ENCODE measurements around the gene SNAP23. TPM values are rescaled to one million over a fixed set of nuclear protein-coding genes. Genes with fewer than 3 reads are reported as not detected.

SNAP23 gene
- polyA plus RNA-seq, 3 donors, result 104 to 198 (median 187) TPM

- Mint-ChIP-seq H3K4me1 (peaks cover 69% of the 10 kb centered on the region), H3K4me3 (peak overlapping the region; percentile 57 to 87)
- DNase-seq, result peak in 2 of 3 donors; percentile 65 to 75
Observed at GRCh38 chr15:42493679-42494078, 1.8 kb upstream of the SNAP23 start.

GRCh38 chr15:42494998-42495360 lies 455 bp upstream of the SNAP23 start:
- Mint-ChIP-seq H3K27ac (peak overlapping the region; percentile 88 to 99 (median 95)), H3K4me3 (peak overlapping the region; percentile 100), H3K27me3 (ENCODE audit: low read depth in 3 of 3) (peaks cover 0 to 4% (median 0%) of the 10 kb centered on the region in 3 donors), H3K36me3 (peaks cover 8 to 16% of the 10 kb centered on the region in 2 donors), H3K9me3 (no peaks in the 10 kb centered on the region), H3K4me1 (peaks cover 67% of the 10 kb centered on the region)
- Histone ChIP-seq H3K4me1 (ENCODE audit: control insufficient read depth in 1 of 2, insufficient read depth in 2 of 2, low read length in 2 of 2) (peaks cover 65 to 73% of the 10 kb centered on the region in 2 donors), H3K4me2 (replicated peaks; ENCODE audit: extremely low read depth, low read length, poor library complexity, severe bottlenecking) (peak overlapping the region; percentile 95), H3K36me3 (replicated peaks in 1 of 2; ENCODE audit: control insufficient read depth in 1 of 2, insufficient read depth in 2 of 2, low read length in 2 of 2) (peaks cover 2 to 8% of the 10 kb centered on the region in 2 donors), H3K9me3 (replicated peaks in 1 of 2; ENCODE audit: control insufficient read depth in 1 of 2, insufficient read depth in 1 of 2, low read length in 2 of 2) (no peaks in the 10 kb centered on the region), H3K4me3 (replicated peaks in 1 of 3; ENCODE audit: low read depth in 2 of 3, low read length in 3 of 3) (peak overlapping the region; percentile 93 to 98 (median 96)), H3K27me3 (ENCODE audit: control insufficient read depth in 2 of 2, insufficient read depth in 2 of 2, low read length in 2 of 2) (no peaks in the 10 kb centered on the region), H4K20me1 (ENCODE audit: insufficient read depth, low read length) (peaks cover 39% of the 10 kb centered on the region), H2AFZ (ENCODE audit: insufficient read depth, low read depth, low read length, poor library complexity, severe bottlenecking) (peak overlapping the region; percentile 90), H3K79me2 (ENCODE audit: insufficient read depth, low read length) (peaks cover 88% of the 10 kb centered on the region), H3K9ac (ENCODE audit: insufficient read depth, low read length, poor library complexity, severe bottlenecking) (peak overlapping the region; percentile 75), H3K27ac (ENCODE audit: low read depth in 1 of 2, low read length in 2 of 2) (peak overlapping the region; percentile 59 to 82)
- intact Hi-C loops (cut with micrococcal nuclease), result loop anchor here (2.0 to 10.0 kb wide), 3 partner anchors 54 to 430 kb away; partner anchors contain the start of genes HAUS2 (in 2 of the 2), LRRC57 (in 2 of the 2) and TTBK2 (in 2 of the 2)
- TF ChIP-seq CTCF (IDR thresholded peaks at IDR 0.05), result no peak
- peak in 2 of 3 donors; percentile 73 to 82 for DNase-seq
- WGBS (ENCODE audit: insufficient coverage), result 2% methylated on average over 8 of the region's 10 CpGs

More at GRCh38 chr15:42493679-42494078, 1.8 kb upstream of the SNAP23 start:
- Histone ChIP-seq H3K27ac (ENCODE audit: low read depth in 1 of 2, low read length in 2 of 2) (peak overlapping the region in 1 of 2 donors; percentile 82), H3K9me3 (replicated peaks in 1 of 2; ENCODE audit: control insufficient read depth in 1 of 2, insufficient read depth in 1 of 2, low read length in 2 of 2) (no peaks in the 10 kb centered on the region), H3K4me2 (replicated peaks; ENCODE audit: extremely low read depth, low read length, poor library complexity, severe bottlenecking) (peak overlapping the region; percentile 95), H4K20me1 (ENCODE audit: insufficient read depth, low read length) (peaks cover 40% of the 10 kb centered on the region), H3K4me3 (replicated peaks in 1 of 3; ENCODE audit: low read depth in 2 of 3, low read length in 3 of 3) (peak overlapping the region; percentile 23 to 93 (median 30)), H3K79me2 (ENCODE audit: insufficient read depth, low read length) (peaks cover 88% of the 10 kb centered on the region), H3K27me3 (ENCODE audit: control insufficient read depth in 2 of 2, insufficient read depth in 2 of 2, low read length in 2 of 2) (no peaks in the 10 kb centered on the region), H3K9ac (ENCODE audit: insufficient read depth, low read length, poor library complexity, severe bottlenecking) (no peak overlapping the region), H3K36me3 (replicated peaks in 1 of 2; ENCODE audit: control insufficient read depth in 1 of 2, insufficient read depth in 2 of 2, low read length in 2 of 2) (peaks cover 1 to 2% of the 10 kb centered on the region in 2 donors), H3K4me1 (ENCODE audit: control insufficient read depth in 1 of 2, insufficient read depth in 2 of 2, low read length in 2 of 2) (peaks cover 74 to 79% of the 10 kb centered on the region in 2 donors), H2AFZ (ENCODE audit: insufficient read depth, low read depth, low read length, poor library complexity, severe bottlenecking) (peak overlapping the region; percentile 32)
- peak overlapping the region; percentile 88 to 99 (median 92) for H3K27ac Mint-ChIP-seq
- H3K27me3 Mint-ChIP-seq (ENCODE audit: low read depth in 3 of 3), result peaks cover 0 to 4% (median 0%) of the 10 kb centered on the region in 3 donors
- whole genome bisulfite sequencing (ENCODE audit: insufficient coverage), result 0% methylated on average over 1 of the region's 1 CpG
- H3K36me3 Mint-ChIP-seq, result peaks cover 8 to 15% of the 10 kb centered on the region in 2 donors
- intact Hi-C loops (cut with micrococcal nuclease), result loop anchor here (2.0 to 10.0 kb wide), 3 partner anchors 55 to 431 kb away; partner anchors contain the start of genes HAUS2 (in 2 of the 2), LRRC57 (in 2 of the 2) and TTBK2 (in 2 of the 2)
- H3K9me3 Mint-ChIP-seq, result no peaks in the 10 kb centered on the region
- TF ChIP-seq CTCF (IDR thresholded peaks at IDR 0.05), result no peak

Measured in CD14-positive monocyte (primary cell).